ENCODE data around the gene KRT86.
"Not testable (repeated sequence)": the region's sequence is repeated elsewhere in the genome, so short reads cannot be mapped to it uniquely, and the experiment has no call there.

The KRT86 gene

DNA sequence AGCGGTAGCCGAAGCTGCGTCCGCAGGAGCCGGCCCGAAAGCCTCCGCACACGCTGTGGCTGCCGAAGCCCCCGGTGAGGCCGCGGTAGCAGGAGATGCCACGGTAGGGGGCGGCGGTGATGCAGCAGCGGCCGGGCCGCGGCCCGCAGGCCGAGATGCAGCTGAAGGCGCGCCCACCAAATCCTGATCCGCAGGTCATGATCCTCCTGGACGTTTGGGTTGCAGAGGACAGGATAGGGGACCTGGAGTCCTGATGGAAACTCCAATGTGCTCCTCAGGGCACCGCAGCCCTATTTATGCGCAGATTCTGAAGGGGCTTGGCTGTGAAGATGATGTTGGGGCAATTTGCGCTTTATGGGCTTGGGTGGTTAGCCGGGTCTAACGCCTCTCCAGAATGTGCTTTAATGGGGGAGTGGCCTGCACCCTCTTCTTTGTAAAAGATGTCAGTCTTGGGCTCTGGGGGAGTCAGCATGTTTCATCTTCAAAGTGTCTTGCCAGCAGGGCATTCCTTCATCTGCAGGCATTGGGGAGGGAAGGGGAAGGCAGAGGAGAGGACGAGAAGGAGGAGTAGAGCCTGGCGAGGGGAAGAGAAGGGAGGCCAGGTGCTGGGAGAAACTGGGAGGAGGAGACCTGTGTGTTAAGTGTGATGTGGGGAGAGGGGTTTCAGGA, 17.0 kb downstream of the KRT86 start, which contains the start of gene KRT81:
KRT81 (minus strand) TSS at position 268 of the 669 bp plus-strand sequence; CDS start at position 199, 69 bp downstream.
- DNase-seq (ENCODE audit: low spot score), result no peak

DNA sequence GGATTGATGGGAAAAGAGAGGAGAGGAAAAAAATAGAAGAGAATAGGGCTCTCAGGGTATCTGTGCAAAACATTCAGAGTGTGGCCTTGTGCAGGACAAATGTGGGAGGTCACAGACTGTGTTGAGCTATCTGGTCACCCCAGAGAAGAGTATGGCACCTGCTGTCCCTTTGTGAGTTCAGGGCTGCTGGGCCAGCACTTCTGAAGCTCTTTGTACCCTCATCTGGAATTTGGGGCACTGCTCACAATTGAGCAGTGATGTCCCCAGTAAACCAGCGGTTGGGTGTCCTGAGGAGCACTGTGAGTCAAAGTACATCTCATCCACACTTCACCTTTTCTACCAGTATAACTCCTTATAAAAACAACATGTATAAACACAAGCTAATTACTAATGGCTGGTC, 19.5 kb downstream of the KRT86 start:
- DNase-seq (ENCODE audit: low spot score), result no peak

DNA sequence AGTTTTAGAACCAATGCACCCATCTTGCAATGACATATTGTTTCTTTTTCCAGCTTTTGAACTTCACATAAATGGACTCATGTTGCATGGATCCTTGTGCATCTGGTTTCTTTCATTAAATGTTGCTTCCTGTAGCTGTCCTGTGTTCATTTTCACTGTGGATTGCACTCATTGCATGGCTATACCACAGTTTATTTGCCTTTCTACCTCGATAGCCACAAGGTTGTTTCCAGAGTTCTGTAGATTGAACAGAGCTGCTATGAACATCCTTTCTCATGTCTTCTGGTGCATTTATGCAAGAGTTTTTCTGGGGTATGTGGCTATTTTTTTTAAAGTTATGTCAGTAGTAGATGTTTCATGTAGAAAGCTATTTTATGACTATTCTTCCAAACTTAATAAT, 20.4 kb downstream of the KRT86 start:
- no peak for DNase-seq (ENCODE audit: low spot score)

DNA sequence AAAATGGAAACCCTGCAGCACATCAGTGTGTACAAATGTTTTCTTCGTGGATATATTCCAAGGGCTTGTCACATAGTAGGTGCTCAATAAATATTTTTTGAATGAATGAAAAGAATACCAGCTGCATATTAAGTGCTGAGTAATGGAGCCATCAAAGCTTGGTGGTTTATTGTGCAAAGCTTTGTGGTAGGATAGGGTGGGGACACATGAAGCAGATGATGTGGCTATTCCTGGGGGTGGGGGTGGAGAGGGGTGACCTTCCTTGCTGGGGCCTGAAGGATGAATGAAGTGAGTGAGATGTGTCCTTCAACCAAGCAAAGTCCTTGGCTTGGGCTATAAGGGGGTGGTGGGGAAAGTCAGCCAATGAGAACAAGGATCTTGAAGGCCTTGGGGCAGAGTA, 21.2 kb downstream of the KRT86 start:
- no peak for DNase-seq (ENCODE audit: low spot score)

DNA sequence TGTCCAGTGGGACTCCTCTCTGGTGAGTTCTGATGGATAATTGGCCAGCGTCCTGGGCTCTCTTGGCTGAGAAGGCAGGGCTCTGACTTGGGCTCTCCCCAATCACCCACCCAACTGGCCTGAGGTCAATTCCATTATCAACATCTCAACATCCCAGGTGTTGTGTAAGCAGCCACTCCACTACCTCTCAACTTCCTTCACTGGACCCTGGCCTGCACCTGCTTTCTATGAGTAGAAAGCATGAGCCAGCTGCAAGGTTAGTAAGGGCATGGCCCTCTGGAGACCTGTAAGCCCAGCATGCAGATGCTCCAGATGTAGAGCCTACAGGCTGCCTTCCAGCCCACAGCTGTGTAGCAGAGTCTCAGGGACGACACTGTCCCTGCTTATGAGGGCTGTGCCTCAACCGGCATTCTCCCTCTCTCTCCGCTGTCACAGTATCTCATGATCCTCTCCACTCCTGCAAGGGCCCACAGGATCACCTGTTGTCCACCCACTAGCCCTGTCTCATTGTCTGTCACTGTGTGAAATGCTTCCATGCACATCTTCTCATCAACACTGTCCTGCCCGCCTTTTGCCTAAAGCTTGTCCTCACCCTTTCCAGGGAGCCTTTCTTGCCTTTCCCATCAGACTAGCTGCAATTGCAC, 22.2 kb downstream of the KRT86 start:
- DNase-seq (ENCODE audit: low spot score), result no peak

DNA sequence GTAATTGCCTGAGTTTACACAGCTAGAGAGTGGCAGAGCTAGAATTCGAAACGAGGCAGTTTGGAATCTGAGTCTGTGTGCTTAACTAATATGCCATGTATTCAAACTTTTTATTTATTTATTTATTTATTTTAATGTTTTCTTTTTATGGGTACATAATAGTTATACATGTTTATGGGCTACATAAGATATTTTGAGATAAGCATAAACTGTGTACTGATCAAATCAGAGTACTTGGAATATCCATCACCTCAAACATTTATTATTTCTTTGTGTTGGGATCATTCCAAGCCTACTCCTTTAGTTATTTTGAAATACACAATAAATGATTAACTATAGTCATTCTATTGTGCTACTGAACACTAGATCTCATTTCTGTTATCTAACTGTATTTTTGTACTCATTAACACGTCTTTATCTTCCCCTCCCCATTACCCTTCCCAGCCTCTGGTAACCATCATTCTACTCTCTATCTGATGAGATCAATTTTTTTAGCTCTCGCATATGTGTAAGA, 24.3 kb downstream of the KRT86 start:
- DNase-seq (ENCODE audit: low spot score), result no peak

DNA sequence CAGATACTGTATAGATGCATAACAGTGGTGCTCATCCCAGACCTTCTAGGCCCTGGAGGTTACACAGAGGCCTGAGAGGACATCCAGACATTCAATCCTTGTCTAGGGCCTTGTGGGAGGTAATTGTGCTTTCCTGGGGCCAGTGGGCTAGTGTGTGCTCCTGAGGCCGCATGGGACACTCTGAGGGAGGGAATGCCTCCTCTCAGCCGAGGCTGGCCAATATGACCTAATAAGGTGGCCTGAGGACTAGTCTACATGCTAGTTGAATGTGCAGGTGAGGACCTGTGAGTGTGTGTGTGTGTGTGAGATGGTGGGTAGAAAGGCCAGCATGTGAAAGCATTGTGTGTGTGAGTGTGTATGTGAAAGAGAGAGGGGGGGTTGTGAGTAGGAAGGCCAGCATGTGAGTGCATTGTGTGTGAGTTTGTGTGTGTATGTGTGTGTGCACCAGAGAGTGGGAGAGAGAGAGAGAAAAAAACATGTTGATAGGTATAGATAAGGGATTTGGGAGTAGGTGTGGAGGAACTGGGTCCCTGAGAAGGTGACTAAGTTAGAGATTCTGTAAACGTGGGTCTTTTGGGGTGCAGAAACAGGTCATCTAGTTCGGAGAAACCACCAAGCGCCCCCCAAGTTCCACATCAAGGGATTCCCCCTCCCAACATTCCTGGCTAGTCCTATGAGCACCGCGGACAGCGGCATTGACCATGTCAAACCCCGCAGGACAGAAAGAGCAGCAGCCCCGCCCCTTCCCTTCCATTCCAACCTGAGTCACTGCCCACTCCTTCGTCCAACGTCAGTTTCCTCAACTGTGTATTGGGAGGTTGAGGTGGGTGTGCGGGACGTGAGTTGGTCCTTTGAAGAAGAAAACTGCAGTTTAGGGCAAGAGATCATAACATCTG, 26.6 kb downstream of the KRT86 start:
- no peak for DNase-seq (ENCODE audit: low spot score)

DNA sequence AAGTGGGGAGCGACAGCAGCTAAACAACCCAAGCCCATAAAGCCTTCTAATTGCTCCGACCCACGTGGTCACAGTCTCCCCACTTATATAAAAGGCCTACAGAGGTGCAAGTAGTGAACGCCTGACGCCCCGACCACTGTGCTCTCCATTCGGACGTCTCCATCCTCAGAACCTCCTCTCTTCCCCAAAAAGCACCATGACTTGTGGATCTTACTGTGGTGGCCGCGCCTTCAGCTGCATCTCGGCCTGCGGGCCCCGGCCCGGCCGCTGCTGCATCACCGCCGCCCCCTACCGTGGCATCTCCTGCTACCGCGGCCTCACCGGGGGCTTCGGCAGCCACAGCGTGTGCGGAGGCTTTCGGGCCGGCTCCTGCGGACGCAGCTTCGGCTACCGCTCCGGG, 27.3 kb downstream of the KRT86 start:
- DNase-seq (ENCODE audit: low spot score), result not testable (repeated sequence)

DNA sequence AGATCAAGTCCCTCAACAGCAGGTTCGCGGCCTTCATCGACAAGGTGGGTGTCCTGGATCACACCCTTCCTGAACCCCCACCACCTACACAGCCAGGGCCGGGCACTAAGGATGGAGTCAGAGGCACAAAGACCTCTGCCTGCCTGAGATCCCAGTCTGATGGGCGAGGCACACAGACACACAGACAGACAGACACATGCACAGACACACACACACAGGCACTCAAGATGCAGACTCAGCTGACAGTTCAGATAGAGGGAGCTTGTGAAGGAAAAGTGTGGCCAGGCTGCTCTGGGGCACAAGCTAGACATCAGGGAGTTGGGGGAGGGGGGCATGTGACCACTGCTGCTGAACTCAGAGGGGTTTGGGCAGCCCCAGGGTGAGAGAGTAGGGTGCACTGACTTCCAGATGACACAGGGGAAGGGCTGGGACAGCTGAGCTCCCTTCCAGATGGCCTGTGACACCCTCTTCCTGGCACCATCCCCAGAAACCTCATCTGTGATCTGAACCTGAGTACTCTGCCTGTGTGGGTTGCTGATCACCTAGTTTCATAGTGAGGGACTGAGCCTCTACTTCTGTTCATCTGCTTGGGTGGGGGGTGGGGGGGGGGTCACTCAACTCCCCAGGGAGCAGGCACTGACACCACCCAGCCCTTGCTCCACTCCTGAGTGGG, 27.9 kb downstream of the KRT86 start:
- DNase-seq (ENCODE audit: low spot score), result not testable (repeated sequence)

DNA sequence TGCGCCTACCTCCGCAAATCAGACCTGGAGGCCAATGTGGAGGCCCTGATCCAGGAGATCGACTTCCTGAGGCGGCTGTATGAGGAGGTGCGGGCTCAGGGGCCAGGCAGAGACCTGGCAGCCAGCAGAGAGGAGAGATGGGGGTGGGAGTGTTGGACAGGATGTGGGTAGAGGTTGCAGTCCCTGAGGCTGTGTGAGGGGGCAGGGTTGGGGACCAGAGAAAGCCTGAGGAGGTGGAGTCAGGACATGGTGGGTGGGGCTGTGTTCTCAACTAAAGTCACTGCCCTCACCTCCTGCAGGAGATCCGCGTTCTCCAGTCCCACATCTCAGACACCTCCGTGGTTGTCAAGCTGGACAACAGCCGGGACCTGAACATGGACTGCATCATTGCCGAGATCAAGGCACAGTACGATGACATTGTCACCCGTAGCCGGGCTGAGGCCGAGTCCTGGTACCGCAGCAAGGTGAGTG, 30.5 kb downstream of the KRT86 start:
- DNase-seq (ENCODE audit: low spot score), result not testable (repeated sequence)

DNA sequence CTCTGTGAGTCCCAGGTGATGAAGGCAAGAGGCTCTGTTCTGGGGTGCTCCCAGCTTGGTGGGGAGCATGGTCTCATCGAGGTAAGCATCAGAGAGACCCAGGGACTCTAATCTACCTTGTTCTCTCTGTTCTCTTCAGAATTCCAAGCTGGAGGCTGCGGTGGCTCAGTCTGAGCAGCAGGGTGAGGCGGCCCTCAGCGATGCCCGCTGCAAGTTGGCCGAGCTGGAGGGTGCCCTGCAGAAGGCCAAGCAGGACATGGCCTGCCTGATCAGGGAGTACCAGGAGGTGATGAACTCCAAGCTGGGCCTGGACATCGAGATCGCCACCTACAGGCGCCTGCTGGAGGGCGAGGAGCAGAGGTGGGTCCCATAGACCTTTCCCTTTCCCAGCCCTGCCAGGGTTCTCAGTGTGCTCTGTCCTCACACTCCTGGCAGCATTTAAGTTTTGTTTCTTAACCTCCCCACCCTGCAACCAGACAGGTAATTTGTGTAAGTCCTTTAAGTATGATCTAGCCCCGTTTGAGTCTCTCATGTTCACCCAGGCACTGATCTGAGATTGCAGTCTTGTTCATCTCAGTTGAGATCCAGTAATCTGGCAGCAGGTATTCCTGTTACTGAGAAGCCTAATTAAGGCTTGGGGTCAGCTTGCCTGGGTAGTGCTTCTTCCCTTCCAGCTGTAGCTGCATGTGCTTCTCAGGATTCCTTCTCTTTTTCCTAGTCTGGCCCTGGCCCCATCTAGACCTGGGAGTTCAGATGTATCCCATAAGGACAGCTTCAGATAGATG, 31.7 kb downstream of the KRT86 start:
- no peak for DNase-seq (ENCODE audit: low spot score)

DNA sequence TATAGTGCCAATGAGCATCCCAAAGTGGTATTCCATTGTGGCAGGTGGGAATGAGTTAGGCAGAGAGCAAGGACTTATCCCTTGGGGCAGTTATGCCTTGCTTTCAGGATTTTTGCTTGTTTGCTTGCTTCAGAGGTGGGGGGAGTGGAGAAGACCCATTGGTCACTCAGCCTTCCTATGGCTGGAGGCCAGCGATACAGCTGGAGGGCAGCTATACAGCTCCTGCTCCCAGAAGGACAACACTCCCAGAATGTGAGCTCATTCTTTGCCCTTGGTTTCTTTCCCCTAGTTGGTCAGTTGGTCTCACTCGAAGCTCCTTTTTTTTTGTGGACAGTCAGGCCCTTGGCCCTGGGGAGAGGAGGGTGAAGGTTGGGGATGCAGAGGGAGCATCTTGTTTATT, 32.3 kb downstream of the KRT86 start:
- no peak for DNase-seq (ENCODE audit: low spot score)

DNA sequence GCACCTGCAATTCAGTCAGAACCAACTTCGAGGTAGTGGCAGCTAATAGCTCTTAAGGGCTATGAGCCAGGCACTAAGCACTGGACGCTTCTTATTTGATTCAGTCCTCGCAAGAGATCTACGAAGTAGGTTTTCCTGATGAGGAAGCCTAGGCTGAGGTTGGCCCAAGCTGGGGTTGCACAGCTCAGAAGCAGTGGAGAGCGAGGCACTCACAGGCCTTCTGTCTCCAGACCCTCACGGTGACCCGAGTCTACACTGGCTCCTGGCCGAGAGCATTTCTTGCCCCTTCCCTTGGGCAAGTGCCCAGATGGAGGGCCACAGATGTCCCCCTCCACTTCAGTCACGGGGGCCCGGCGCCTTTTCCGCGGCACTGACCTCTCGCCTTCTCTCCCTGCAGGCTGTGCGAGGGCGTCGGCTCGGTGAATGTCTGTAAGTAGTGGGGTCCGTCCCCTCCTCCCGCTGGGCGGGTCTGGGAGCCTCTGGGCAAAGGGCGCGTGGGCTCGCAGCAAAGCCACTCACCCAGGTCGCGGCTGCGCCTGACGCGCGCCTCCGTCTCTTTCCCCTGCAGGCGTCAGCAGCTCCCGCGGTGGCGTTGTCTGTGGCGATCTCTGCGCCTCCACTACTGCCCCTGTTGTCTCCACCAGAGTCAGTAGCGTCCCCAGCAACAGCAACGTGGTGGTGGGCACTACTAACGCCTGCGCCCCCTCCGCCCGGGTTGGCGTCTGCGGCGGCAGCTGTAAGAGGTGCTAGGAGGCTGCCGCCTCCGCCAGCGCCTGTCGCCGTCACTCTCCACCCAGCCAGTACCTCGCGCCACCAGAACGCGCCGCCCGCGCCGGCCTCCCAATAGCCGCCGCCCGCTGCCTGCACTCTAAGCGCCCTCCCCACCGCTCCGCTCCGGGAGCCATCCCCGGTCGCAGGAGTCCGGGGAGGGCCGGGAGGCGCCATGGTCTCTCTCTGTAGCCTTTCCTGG, 33.7 kb downstream of the KRT86 start:
- DNase-seq (ENCODE audit: low spot score), result peak; percentile 73

DNA sequence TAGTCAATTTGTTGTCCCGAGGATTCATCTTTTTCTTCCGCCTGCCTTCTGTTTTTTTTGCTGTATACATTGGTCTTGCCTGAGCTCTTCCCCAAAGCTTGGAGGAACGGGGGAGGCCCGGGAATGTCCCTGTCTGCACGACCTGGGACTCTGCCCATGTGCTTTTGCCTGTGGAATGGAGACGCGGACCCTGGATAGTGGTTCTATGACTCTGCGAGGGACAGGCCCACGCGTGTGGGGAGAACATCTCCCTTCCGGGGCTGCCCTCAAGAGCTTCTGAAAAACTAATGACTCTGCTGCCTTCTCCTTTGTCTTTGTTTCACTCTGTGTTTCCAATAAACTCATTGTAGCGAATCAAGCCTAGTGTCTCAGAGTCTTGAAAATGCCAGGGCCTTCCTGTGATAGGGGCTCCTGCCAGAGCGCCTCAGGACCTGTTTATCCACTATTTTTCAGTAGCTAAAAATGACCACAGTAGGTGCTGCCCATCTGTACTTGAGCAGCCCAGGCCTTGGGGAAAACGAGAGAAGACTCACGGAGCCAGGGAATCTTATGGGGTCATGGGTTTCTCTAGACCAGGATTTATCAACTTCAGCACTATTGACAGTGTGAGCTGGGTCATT, 34.5 kb downstream of the KRT86 start:
- DNase-seq (ENCODE audit: low spot score), result no peak

DNA sequence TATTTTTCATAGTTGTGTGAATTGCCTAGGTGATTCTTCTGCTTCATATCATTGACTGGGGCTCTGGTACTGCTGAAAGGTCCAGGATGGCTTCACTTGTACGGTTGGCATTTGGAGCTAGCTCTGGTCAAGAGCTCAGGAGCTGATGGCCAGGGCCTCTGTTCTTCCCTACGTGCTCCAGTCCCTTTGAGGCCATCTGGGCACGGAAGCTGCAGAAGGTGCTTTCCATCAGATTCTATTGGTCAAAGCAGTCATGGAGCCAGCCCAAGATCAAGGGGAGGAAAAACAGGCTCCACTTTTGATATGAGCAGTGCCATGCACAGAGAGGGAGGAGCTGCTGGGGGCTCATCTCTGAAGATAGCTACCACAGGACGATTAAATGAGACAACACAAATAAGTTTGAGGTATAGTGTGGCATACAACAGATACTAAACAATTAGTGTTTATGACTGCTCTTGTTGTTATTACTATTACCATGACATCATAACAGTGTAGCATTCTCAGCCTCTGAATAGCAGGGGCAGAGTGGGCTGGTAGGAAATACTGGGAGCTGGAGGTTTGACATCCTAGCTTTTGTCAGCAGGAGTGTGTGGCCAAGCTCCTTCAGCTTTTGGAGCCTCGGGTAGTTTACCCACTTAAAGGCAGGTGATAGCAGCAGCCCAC, 36.3 kb downstream of the KRT86 start:
- DNase-seq (ENCODE audit: low spot score), result no peak

DNA sequence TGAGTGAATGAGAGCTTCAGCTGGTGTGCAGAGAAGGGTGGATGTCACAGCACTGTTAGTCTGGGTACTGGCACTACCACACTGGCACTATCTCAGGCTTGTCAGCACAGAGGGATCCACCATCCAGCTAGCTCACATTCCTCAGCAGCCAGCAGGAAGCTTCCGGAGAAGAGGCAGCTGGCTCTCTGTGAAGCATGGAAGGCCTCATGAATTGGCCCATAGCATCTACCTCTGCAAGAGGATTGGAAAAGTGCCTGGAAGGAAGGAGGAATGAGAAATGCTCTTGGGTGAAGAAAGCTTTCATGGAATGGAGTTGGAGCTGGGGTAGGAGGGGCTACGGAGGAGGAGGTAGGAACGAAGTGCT, 36.8 kb downstream of the KRT86 start:
- no peak for DNase-seq (ENCODE audit: low spot score)

DNA sequence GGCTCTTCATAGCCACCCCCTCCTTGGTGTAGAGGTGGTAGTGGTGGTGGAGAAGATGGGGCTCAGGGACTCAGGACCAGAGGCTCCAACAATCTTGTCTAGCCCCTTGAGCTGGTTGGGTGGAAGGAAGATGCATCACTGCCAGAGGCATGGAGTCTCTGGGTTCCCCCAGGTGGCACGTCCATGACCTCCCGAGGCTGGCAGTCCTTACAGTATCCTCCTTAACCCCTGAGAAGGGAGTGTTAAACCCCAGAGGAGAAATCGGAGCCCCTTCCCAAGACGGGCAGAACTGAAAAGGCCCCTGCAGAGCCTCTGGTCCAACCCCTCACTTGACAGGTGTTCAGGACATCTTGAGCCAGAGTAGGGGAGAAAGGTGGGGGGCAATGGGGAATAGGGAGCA, 37.6 kb downstream of the KRT86 start:
- no peak for DNase-seq (ENCODE audit: low spot score)

DNA sequence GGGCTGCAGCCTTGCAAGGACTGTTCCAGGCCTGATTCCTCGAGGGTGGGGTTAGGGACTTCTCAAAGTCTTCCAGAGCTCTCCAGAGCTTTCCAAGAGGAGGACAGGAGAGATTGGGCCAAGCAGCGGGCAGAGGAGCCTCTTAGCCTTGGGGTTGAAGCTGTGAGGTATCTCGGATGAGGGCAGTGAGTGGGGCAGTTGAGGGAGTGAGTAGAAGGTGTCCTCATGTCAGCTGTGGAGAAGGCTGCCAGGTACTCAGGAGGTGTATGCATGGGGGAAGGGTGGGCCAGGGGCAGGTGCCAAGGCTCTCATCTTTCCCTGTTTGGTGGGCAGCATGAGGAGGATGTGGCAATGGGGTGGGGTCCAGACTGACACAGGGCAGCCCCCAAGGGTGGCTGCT, 39.0 kb downstream of the KRT86 start:
- no peak for DNase-seq (ENCODE audit: low spot score)

DNA sequence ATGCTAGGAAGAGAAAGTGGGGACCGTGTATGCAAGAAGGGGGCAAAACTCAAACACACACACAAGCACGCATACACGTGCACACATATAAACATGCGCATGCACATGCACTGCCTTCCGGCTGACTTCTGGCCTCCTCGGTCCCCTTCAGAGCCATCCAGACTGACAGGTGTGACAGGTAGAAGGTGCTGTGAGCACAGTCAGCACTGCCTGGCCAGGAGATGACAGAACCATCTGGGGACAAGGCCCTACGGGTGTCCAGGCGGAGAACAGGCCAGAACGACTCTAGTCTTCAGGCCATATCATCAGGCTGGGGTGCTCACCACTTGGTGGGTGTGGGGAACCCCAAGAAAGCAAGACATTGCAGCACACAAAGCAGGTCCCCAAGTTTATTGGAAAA, 39.5 kb downstream of the KRT86 start:
- DNase-seq (ENCODE audit: low spot score), result no peak
